Ishikawa (cell line): ENCODE data around the gene TNKS1BP1.

Source experiments
- TCF12 ChIP-seq: IDR thresholded peaks from 2 replicates; pipeline ENCODE4 v1.6.1; 2012; ENCODE audit warnings: low read depth
- USF1 ChIP-seq: IDR thresholded peaks from 2 replicates; pipeline ENCODE4 v1.6.1; 2012

DNA sequence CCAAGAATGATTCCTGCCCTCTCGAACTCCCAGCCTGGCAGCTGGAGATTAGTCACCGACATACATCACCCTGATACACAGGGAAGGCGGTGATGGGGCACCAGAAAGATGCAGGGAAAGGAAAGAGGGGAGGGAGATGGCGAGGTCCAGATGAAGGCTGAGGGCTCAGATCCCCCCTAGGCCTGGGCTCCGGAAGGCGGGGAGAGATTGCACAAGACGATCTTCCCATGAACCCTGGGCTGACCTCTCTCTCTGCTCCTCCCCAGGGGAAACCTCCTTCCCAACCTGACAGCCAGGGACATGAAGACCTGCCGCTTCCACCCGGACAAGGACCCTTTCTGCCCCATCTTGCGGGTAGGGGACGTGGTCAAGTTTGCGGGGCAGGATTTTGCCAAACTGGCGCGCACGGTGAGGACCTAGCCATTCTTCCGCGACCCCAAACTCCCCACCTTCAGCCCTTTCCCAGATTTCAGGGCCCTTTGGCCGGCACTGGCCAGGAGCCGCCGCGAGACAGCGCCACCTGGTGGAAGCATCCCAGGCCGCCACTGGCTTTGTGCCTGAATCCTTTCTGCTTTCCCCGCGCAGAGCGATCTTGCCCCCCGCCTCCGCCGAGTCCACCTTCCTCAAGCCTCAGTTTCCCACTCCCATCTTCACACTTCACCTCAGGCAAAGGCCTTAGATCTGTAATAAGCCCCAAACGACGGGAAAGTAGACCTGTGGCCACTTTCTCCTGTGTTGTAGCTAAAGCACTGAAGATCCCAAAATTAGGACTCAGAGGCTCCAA, 24.9 kb upstream of the TNKS1BP1 start:
- TF ChIP-seq USF1 (no peak), TCF12 (no peak)
